Measurements from ENCODE around the gene OTUB1. TPM values are rescaled to one million over a fixed set of nuclear protein-coding genes. Genes with fewer than 3 reads are reported as not detected.

Gene OTUB1
- total and polyA plus RNA-seq, 2 of the 13 experiments (the other 11 are each of a cell fraction or from before 2014, with no cell fraction given) = 58.8 to 130 TPM

DNA sequence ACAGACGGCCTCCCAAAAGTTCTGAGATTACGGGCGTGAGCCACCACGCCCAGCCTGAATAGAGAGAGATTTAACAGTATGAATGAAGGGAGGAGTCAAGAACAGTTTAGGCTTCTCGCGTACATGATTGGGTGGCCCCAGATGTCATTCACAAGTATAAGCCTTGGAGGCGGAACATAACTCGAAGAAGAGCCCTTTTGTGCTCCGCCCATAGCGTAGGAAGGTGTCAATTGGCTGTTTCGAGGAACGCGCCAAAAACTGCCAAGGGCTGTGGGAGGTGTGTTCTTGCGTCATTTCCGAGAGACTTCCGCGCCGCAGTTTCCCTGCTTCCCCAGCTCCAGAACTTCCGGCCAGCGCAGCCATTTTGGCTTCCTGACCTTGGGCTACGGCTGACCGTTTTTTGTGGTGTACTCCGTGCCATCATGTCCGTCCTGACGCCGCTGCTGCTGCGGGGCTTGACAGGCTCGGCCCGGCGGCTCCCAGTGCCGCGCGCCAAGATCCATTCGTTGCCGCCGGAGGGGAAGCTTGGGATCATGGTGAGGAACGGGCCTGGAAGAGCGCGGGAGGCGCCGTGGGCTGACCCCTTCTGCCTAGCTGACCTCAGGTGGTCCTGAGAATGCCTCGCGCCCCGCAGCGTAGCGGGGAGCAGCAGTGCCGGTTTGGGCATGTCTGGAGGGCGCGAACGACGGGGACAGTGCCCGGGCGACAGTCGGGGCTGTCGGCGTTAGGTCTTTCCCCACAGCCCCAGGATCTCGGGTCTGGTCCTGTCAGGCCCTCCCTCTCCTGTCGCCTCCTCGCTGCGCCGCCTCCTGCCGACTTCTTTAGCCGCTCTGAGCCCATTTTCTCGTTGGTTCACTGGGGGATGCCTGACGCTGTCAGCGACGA lies 11.7 kb upstream of the OTUB1 start, which contains the start of gene COX8A (continued):
- TF ChIP-seq HOXA7 (CRISPR knock-in tag; IDR thresholded peaks at IDR 0.05) (no peak), PRMT3 (CRISPR knock-in tag; IDR thresholded peaks at IDR 0.05; ENCODE audit: borderline replicate concordance, low read depth) (0 out of 2 replicates have a peak, but pooled peaks have one; percentile 33), ERF (CRISPR knock-in tag; IDR thresholded peaks at IDR 0.05) (peak; percentile 57; the same call in 1 of the 2 replicates), ELF1 (CRISPR knock-in tag; IDR thresholded peaks at IDR 0.05) (peak; percentile 95), FLYWCH1 (CRISPR knock-in tag; IDR thresholded peaks at IDR 0.05) (no peak), CEBPG (CRISPR knock-in tag; IDR thresholded peaks at IDR 0.05) (peak; percentile 83), ZNF468 (CRISPR knock-in tag; IDR thresholded peaks at IDR 0.05) (no peak), ZSCAN21 (CRISPR knock-in tag; IDR thresholded peaks at IDR 0.05; ENCODE audit: borderline replicate concordance) (peak; percentile 69; the same call in 1 of the 2 replicates), ZNF678 (CRISPR knock-in tag; IDR thresholded peaks at IDR 0.05) (no peak), ZBTB42 (CRISPR knock-in tag; IDR thresholded peaks at IDR 0.05) (no peak), ATRX (CRISPR knock-in tag; IDR thresholded peaks at IDR 0.05; ENCODE audit: borderline replicate concordance) (no peak), CAMTA2 (CRISPR knock-in tag; IDR thresholded peaks at IDR 0.05; ENCODE audit: borderline replicate concordance) (no peak), ZMYM4 (CRISPR knock-in tag; IDR thresholded peaks at IDR 0.05) (peak; percentile 91), JARID2 (CRISPR knock-in tag; IDR thresholded peaks at IDR 0.05; ENCODE audit: insufficient replicate concordance) (no peak), ZBTB1 (CRISPR knock-in tag; IDR thresholded peaks at IDR 0.05; ENCODE audit: borderline replicate concordance) (no peak), ZNF101 (CRISPR knock-in tag; IDR thresholded peaks at IDR 0.05; ENCODE audit: borderline replicate concordance, low read depth) (no peak), MEIS2 (CRISPR knock-in tag; IDR thresholded peaks at IDR 0.05) (peak; percentile 25; the same call in 1 of the 2 replicates)
- TF ChIP-seq, protein P1, sequence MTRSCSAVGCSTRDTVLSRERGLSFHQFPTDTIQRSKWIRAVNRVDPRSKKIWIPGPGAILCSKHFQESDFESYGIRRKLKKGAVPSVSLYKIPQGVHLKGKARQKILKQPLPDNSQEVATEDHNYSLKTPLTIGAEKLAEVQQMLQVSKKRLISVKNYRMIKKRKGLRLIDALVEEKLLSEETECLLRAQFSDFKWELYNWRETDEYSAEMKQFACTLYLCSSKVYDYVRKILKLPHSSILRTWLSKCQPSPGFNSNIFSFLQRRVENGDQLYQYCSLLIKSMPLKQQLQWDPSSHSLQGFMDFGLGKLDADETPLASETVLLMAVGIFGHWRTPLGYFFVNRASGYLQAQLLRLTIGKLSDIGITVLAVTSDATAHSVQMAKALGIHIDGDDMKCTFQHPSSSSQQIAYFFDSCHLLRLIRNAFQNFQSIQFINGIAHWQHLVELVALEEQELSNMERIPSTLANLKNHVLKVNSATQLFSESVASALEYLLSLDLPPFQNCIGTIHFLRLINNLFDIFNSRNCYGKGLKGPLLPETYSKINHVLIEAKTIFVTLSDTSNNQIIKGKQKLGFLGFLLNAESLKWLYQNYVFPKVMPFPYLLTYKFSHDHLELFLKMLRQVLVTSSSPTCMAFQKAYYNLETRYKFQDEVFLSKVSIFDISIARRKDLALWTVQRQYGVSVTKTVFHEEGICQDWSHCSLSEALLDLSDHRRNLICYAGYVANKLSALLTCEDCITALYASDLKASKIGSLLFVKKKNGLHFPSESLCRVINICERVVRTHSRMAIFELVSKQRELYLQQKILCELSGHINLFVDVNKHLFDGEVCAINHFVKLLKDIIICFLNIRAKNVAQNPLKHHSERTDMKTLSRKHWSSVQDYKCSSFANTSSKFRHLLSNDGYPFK (CRISPR knock-in tag; IDR thresholded peaks at IDR 0.05; ENCODE audit: borderline replicate concordance) = peak; percentile 89
- TF ChIP-seq, protein P2, sequence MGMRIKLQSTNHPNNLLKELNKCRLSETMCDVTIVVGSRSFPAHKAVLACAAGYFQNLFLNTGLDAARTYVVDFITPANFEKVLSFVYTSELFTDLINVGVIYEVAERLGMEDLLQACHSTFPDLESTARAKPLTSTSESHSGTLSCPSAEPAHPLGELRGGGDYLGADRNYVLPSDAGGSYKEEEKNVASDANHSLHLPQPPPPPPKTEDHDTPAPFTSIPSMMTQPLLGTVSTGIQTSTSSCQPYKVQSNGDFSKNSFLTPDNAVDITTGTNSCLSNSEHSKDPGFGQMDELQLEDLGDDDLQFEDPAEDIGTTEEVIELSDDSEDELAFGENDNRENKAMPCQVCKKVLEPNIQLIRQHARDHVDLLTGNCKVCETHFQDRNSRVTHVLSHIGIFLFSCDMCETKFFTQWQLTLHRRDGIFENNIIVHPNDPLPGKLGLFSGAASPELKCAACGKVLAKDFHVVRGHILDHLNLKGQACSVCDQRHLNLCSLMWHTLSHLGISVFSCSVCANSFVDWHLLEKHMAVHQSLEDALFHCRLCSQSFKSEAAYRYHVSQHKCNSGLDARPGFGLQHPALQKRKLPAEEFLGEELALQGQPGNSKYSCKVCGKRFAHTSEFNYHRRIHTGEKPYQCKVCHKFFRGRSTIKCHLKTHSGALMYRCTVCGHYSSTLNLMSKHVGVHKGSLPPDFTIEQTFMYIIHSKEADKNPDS (CRISPR knock-in tag; IDR thresholded peaks at IDR 0.05) = no peak
- TF ChIP-seq, protein P3, sequence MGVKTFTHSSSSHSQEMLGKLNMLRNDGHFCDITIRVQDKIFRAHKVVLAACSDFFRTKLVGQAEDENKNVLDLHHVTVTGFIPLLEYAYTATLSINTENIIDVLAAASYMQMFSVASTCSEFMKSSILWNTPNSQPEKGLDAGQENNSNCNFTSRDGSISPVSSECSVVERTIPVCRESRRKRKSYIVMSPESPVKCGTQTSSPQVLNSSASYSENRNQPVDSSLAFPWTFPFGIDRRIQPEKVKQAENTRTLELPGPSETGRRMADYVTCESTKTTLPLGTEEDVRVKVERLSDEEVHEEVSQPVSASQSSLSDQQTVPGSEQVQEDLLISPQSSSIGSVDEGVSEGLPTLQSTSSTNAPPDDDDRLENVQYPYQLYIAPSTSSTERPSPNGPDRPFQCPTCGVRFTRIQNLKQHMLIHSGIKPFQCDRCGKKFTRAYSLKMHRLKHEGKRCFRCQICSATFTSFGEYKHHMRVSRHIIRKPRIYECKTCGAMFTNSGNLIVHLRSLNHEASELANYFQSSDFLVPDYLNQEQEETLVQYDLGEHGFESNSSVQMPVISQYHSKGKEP (CRISPR knock-in tag; IDR thresholded peaks at IDR 0.05) = 0 out of 2 replicates have a peak, but pooled peaks have one; percentile 19
- TF ChIP-seq, protein P4, sequence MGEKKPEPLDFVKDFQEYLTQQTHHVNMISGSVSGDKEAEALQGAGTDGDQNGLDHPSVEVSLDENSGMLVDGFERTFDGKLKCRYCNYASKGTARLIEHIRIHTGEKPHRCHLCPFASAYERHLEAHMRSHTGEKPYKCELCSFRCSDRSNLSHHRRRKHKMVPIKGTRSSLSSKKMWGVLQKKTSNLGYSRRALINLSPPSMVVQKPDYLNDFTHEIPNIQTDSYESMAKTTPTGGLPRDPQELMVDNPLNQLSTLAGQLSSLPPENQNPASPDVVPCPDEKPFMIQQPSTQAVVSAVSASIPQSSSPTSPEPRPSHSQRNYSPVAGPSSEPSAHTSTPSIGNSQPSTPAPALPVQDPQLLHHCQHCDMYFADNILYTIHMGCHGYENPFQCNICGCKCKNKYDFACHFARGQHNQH (CRISPR knock-in tag; IDR thresholded peaks at IDR 0.05) = peak; percentile 74; the same call in 1 of the 2 replicates
